Caco-2 (cell line): ENCODE results near the gene LRP4. TPM values are rescaled to one million over a fixed set of nuclear protein-coding genes. Genes with fewer than 3 reads are reported as not detected.

ENCODE experiments used
- BruUV-seq: library from RNA; stranded (reverse); fragments of 400-500 nt; replicated peaks from 2 replicates; lab custom pipeline; 2021; lab: Mats Ljungman, UMichigan
- CTCF ChIA-PET: fragments of 300-600 bp; sonication (Branson Sonifier 250); formaldehyde crosslinking; loops from one replicate; lab custom pipeline; 2022; ENCODE audit warnings: antibody characterized with exemption; lab: Charles Lee
- POLR2A ChIA-PET: fragments of 300-600 bp; sonication (Branson Sonifier 250); formaldehyde crosslinking; loops from one replicate; lab custom pipeline; 2022; ENCODE audit warnings: antibody characterized with exemption; lab: Charles Lee
- DNase-seq, 2 experiments: peaks; one replicate each; pipeline versions ENCODE4 v3.0.0 to v3.0.0-alpha.2; 2020 to 2022
- H3K27me3 ChIP-seq: replicated peaks from 2 replicates; pipeline ENCODE4 v1.6.0; 2011; ENCODE audit warnings: low read length; ENCODE audit not compliant: control insufficient read depth, insufficient read depth
- H3K36me3 ChIP-seq: 2 replicates; pipeline ENCODE4 v1.5.1; 2011; ENCODE audit warnings: low read length; ENCODE audit not compliant: control insufficient read depth, insufficient read depth
- H3K4me1 ChIP-seq: fragments of 250-450 bp; sonication (Bioruptor Pico); 2 replicates; pipeline ENCODE4 v1.5.1; 2020; ENCODE audit warnings: mild to moderate bottlenecking
- H3K4me3 ChIP-seq: 2 replicates; pipeline ENCODE4 v1.5.1; 2011; ENCODE audit warnings: low read depth, mild to moderate bottlenecking, control low read depth, low read length
- H3K9me3 ChIP-seq: fragments of 250-450 bp; sonication (Bioruptor Pico); 2 replicates; pipeline ENCODE4 v1.5.1; 2020; ENCODE audit warnings: mild to moderate bottlenecking, moderate library complexity
- H3K27ac Mint-ChIP-seq: one replicate; pipeline ENCODE4 v1.8.0; 2022; ENCODE audit warnings: mixed read lengths; ENCODE audit not compliant: unreplicated experiment
- H3K27me3 Mint-ChIP-seq: one replicate; pipeline ENCODE4 v1.8.0; 2022; ENCODE audit warnings: mixed read lengths; ENCODE audit not compliant: insufficient read depth, unreplicated experiment
- H3K36me3 Mint-ChIP-seq: one replicate; pipeline ENCODE4 v1.8.0; 2022; ENCODE audit warnings: mild to moderate bottlenecking, mixed read lengths; ENCODE audit not compliant: insufficient read depth, unreplicated experiment
- H3K4me1 Mint-ChIP-seq: one replicate; pipeline ENCODE4 v1.8.0; 2022; ENCODE audit warnings: low read depth, mixed read lengths; ENCODE audit not compliant: unreplicated experiment
- H3K4me3 Mint-ChIP-seq: one replicate; pipeline ENCODE4 v1.8.0; 2022; ENCODE audit warnings: mild to moderate bottlenecking, moderate library complexity, mixed read lengths; ENCODE audit not compliant: unreplicated experiment
- H3K9me3 Mint-ChIP-seq: one replicate; pipeline ENCODE4 v1.8.0; 2022; ENCODE audit warnings: mixed read lengths; ENCODE audit not compliant: unreplicated experiment
- intact Hi-C: fragments of 100-400 bp; cut with micrococcal nuclease; formaldehyde crosslinking; loops from one replicate; pipeline ENCODE4 v1.10.0; 2022; ENCODE audit not compliant: unreplicated experiment
- total RNA-seq: library from RNA; stranded (reverse); gene quantifications from 2 replicates; pipeline ENCODE4 v1.2.3, GENCODE V29; 2022
- TF ChIP-seq, protein P1 (sequence below), 2 experiments: fragments of 200-600 bp in 1 of 2; IDR thresholded peaks; 1 replicate in 1 of 2; 2 replicates in 1 of 2; pipeline versions ENCODE4 v1.5.1 to v1.8.0; 2011 to 2022; ENCODE audit warnings: antibody characterized with exemption in 1 of 2, control low read depth in 1 of 2, inconsistent platforms in 1 of 2, low read depth in 1 of 2, low read length in 1 of 2, mild to moderate bottlenecking in 1 of 2, moderate library complexity in 1 of 2; ENCODE audit not compliant: insufficient read depth in 1 of 2, severe bottlenecking in 1 of 2, unreplicated experiment in 1 of 2

The LRP4 gene
- total RNA-seq, 1 experiment from 2014 or later: 11.1 TPM

DNA sequence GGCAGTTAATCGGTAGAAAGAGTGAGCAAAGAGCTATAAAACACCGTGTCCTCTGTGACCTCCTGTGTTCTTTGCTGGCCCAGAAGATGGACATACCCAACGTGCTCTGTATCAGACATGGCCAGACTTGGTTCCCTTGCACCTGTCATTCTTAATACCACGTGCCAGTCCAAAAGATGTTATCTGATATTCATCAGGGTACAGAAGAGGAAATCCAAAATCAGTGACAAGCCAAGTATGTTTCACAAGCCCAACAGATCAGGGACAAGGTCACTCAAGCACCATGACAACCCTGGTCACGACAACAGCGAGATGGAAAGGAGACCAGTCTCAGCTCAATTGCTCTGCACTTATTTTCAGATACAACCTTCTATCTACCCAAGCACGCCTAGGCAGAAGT is 3.4 kb downstream of the LRP4 start:
- no peak overlapping the region for H3K4me3 ChIP-seq
- no TSS peak for BruUV-seq
- Mint-ChIP-seq H3K4me3 (no peak overlapping the region), H3K36me3 (peaks cover 15% of the 10 kb centered on the region), H3K27ac (no peak overlapping the region), H3K27me3 (no peaks in the 10 kb centered on the region), H3K4me1 (peaks cover 20% of the 10 kb centered on the region), H3K9me3 (no peaks in the 10 kb centered on the region)
- peaks cover 11% of the 10 kb centered on the region; the same call in 1 of the 2 replicates for H3K4me1 ChIP-seq
- intact Hi-C loops: no loop called here
- TF ChIP-seq, protein P1, sequence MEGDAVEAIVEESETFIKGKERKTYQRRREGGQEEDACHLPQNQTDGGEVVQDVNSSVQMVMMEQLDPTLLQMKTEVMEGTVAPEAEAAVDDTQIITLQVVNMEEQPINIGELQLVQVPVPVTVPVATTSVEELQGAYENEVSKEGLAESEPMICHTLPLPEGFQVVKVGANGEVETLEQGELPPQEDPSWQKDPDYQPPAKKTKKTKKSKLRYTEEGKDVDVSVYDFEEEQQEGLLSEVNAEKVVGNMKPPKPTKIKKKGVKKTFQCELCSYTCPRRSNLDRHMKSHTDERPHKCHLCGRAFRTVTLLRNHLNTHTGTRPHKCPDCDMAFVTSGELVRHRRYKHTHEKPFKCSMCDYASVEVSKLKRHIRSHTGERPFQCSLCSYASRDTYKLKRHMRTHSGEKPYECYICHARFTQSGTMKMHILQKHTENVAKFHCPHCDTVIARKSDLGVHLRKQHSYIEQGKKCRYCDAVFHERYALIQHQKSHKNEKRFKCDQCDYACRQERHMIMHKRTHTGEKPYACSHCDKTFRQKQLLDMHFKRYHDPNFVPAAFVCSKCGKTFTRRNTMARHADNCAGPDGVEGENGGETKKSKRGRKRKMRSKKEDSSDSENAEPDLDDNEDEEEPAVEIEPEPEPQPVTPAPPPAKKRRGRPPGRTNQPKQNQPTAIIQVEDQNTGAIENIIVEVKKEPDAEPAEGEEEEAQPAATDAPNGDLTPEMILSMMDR (IDR thresholded peaks at IDR 0.05; ENCODE audit: insufficient read depth in 1 of 2, low read depth in 1 of 2, low read length in 1 of 2, severe bottlenecking in 1 of 2, unreplicated experiment in 1 of 2): no peak
- ChIA-PET CTCF (interaction anchor here (2.1 to 2.9 kb wide), 2 partner anchors 238 kb away, joined by 10 to 19 read pairs; no protein-coding TSS in a partner anchor), POLR2A (no interaction called here)
- no peaks in the 10 kb centered on the region for H3K9me3 ChIP-seq
- H3K27me3 ChIP-seq: no peaks in the 10 kb centered on the region
- no peaks in the 10 kb centered on the region for H3K36me3 ChIP-seq
- no peak for DNase-seq

GRCh38 chr11:46914363-46914762 is 4.0 kb downstream of the LRP4 start:
- no peak overlapping the region for H3K4me3 Mint-ChIP-seq
- no peaks in the 10 kb centered on the region for H3K27me3 ChIP-seq
- intact Hi-C loops: no loop called here
- H3K9me3 ChIP-seq: no peaks in the 10 kb centered on the region
- H3K27me3 Mint-ChIP-seq: no peaks in the 10 kb centered on the region
- TF ChIP-seq, protein P1 (IDR thresholded peaks at IDR 0.05; ENCODE audit: insufficient read depth in 1 of 2, low read depth in 1 of 2, low read length in 1 of 2, severe bottlenecking in 1 of 2, unreplicated experiment in 1 of 2): no peak
- DNase-seq: no peak
- no peak overlapping the region for H3K27ac Mint-ChIP-seq
- peaks cover 15% of the 10 kb centered on the region for H3K4me1 Mint-ChIP-seq
- no peaks in the 10 kb centered on the region for H3K9me3 Mint-ChIP-seq
- ChIA-PET CTCF (interaction anchor here (2.1 kb wide), 1 partner anchor 239 kb away, joined by 10 read pairs; no protein-coding TSS in a partner anchor), POLR2A (no interaction called here)
- peaks cover 10% of the 10 kb centered on the region for H3K36me3 Mint-ChIP-seq
- BruUV-seq: no TSS peak
- H3K4me3 ChIP-seq: no peak overlapping the region
- peaks cover 11% of the 10 kb centered on the region; the same call in 1 of the 2 replicates for H3K4me1 ChIP-seq
- no peaks in the 10 kb centered on the region for H3K36me3 ChIP-seq

- TF ChIP-seq, protein P1 (IDR thresholded peaks at IDR 0.05; ENCODE audit: insufficient read depth in 1 of 2, low read depth in 1 of 2, low read length in 1 of 2, severe bottlenecking in 1 of 2, unreplicated experiment in 1 of 2): no peak
These were observed 4.9 kb downstream of the LRP4 start for GRCh38 chr11:46913484-46913883.

More at GRCh38 chr11:46913484-46913883, 4.9 kb downstream of the LRP4 start:
- CTCF ChIA-PET: interaction anchor here (2.1 kb wide), 1 partner anchor 240 kb away, joined by 10 read pairs; no protein-coding TSS in a partner anchor
- peaks cover 1% of the 10 kb centered on the region for H3K36me3 Mint-ChIP-seq
- Histone ChIP-seq H3K9me3 (no peaks in the 10 kb centered on the region), H3K27me3 (no peaks in the 10 kb centered on the region), H3K4me3 (no peak overlapping the region), H3K36me3 (no peaks in the 10 kb centered on the region), H3K4me1 (0 out of 2 replicates have a peak, but pooled peaks cover 5% of the 10 kb centered on the region)
- BruUV-seq: no TSS peak
- no peak for DNase-seq
- no peak overlapping the region for H3K27ac Mint-ChIP-seq
- H3K4me3 Mint-ChIP-seq: no peak overlapping the region
- POLR2A ChIA-PET: no interaction called here
- H3K9me3 Mint-ChIP-seq: no peaks in the 10 kb centered on the region
- peaks cover 8% of the 10 kb centered on the region for H3K4me1 Mint-ChIP-seq
- no peaks in the 10 kb centered on the region for H3K27me3 Mint-ChIP-seq
- intact Hi-C loops: no loop called here
